Measurements from ENCODE around the gene FREM3. TPM values are rescaled to one million over a fixed set of nuclear protein-coding genes. Genes with fewer than 3 reads are reported as not detected.

The FREM3 gene
- total RNA-seq, 1 donor from 2014 or later, result not detected

DNA sequence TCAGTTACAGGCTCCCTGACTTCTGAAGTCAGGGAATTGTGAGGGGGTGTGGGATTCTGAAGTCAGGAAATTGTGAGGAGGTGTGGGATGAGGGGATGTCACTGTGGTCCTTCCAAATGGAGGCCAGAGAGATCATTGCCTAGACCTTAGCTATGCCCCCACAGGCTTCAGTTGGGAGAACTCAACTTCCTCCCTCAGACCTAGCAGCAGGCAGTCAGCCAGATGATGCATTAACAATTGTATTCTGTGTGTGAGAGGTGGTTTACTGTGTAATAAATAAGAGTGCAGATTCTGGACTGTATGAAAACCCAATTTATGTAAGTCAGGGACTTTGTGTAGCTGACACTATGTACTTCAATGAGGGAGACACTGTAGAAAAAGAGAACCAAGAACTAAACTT, 65.7 kb downstream of the FREM3 start:
- Mint-ChIP-seq H3K4me3 (no peak overlapping the region), H3K4me1 (no peaks in the 10 kb centered on the region), H3K27ac (ENCODE audit: unreplicated experiment) (no peak overlapping the region), H3K27me3 (ENCODE audit: low read depth) (peaks cover 51% of the 10 kb centered on the region), H3K36me3 (ENCODE audit: low read depth) (no peaks in the 10 kb centered on the region), H3K9me3 (no peaks in the 10 kb centered on the region)
- TF ChIP-seq, protein P1, sequence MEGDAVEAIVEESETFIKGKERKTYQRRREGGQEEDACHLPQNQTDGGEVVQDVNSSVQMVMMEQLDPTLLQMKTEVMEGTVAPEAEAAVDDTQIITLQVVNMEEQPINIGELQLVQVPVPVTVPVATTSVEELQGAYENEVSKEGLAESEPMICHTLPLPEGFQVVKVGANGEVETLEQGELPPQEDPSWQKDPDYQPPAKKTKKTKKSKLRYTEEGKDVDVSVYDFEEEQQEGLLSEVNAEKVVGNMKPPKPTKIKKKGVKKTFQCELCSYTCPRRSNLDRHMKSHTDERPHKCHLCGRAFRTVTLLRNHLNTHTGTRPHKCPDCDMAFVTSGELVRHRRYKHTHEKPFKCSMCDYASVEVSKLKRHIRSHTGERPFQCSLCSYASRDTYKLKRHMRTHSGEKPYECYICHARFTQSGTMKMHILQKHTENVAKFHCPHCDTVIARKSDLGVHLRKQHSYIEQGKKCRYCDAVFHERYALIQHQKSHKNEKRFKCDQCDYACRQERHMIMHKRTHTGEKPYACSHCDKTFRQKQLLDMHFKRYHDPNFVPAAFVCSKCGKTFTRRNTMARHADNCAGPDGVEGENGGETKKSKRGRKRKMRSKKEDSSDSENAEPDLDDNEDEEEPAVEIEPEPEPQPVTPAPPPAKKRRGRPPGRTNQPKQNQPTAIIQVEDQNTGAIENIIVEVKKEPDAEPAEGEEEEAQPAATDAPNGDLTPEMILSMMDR (conservative IDR thresholded peaks at IDR 0.05), result no peak
- DNase-seq (ENCODE audit: low read depth, low spot score), result no peak

DNA sequence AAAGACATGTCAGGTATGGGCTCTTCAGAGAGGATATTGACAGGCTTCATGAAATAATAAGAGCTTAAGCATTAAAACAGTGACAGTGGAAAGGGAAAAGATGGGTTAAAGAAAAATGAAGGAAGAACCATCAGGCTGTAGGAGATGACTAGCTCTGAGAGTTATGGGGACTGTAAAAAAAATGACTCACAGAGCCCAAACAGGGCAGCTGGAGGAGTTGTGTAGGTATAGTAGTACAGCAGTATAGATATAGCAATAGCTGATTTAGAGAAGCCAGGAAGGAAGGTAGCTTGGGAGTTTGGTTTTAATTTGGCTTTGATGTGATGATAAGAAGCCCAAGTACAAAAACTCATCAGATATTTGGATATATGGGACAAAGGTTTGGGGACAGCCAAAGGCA, 66.6 kb downstream of the FREM3 start:
- no peak overlapping the region for H3K4me3 Mint-ChIP-seq
- no peaks in the 10 kb centered on the region for H3K9me3 Mint-ChIP-seq
- TF ChIP-seq, protein P1 (conservative IDR thresholded peaks at IDR 0.05), result no peak
- no peak for DNase-seq (ENCODE audit: low read depth, low spot score)
- H3K36me3 Mint-ChIP-seq (ENCODE audit: low read depth), result no peaks in the 10 kb centered on the region
- H3K27ac Mint-ChIP-seq (ENCODE audit: unreplicated experiment), result no peak overlapping the region
- no peaks in the 10 kb centered on the region for H3K4me1 Mint-ChIP-seq
- H3K27me3 Mint-ChIP-seq (ENCODE audit: low read depth), result peaks cover 48% of the 10 kb centered on the region

DNA sequence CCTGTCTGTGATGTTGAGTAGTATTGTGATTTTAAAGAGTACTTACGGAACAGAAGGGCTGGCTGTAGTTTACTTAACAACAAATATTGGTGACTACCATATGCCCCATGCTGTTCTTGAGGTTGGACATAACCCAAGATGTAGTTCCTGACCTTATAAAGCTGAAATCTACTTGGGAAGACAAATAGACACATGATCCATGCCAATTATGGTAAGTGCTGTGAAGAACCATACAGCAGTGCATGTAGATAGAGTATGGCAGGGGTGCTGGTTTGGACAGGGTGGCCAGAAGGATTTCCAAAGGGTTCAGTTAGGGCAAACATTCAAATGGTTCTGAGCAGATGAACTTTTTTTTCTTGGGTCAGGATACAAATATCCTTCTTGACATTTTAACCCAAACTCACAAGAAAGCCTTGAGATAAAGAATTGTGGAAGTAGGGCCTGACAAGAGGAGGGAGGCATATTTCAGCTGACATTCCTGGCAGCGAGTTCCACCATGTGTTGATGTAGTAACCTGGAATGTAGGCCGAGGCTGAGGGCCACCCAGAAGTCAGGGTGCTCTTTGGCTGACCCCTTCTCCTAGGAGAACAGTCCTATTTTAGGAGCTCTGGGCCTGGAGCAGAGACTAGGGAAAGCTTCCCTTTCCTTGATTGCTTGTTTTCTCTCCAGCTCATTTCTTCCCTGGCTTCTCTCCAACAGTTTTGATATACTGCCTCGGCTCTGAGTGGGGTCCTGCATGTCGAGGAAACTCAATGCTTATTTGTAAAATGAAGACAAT, 74.2 kb downstream of the FREM3 start:
- no peak for DNase-seq (ENCODE audit: low read depth, low spot score)
- Mint-ChIP-seq H3K4me3 (no peak overlapping the region), H3K36me3 (ENCODE audit: low read depth) (no peaks in the 10 kb centered on the region), H3K27me3 (ENCODE audit: low read depth) (peaks cover 12% of the 10 kb centered on the region), H3K27ac (ENCODE audit: unreplicated experiment) (no peak overlapping the region), H3K4me1 (no peaks in the 10 kb centered on the region), H3K9me3 (peaks cover 4% of the 10 kb centered on the region)
- TF ChIP-seq, protein P1 (conservative IDR thresholded peaks at IDR 0.05), result no peak

DNA sequence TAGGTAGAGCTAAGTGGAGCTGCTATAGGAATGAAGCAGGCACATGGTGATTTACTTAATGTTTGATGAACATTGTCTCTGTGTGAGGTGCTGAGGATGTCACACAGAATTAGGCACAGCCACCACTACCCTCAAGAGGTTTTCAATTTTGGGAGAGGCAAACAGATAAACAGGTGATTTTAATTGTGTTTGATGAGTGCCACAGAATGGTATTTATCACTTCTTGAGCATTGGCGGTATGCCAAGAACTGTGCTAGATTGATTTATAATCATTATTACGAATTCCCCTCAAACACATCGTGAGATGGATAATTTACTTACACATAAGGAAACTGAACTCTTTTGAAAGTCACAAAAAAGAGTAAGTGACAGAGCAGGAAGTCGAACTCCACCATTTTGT, 74.8 kb downstream of the FREM3 start:
- H3K27me3 Mint-ChIP-seq (ENCODE audit: low read depth), result peaks cover 12% of the 10 kb centered on the region
- DNase-seq (ENCODE audit: low read depth, low spot score), result no peak
- H3K36me3 Mint-ChIP-seq (ENCODE audit: low read depth), result no peaks in the 10 kb centered on the region
- H3K27ac Mint-ChIP-seq (ENCODE audit: unreplicated experiment), result no peak overlapping the region
- H3K9me3 Mint-ChIP-seq, result peaks cover 4% of the 10 kb centered on the region
- no peak overlapping the region for H3K4me3 Mint-ChIP-seq
- TF ChIP-seq, protein P1 (conservative IDR thresholded peaks at IDR 0.05), result no peak
- H3K4me1 Mint-ChIP-seq, result no peaks in the 10 kb centered on the region

DNA sequence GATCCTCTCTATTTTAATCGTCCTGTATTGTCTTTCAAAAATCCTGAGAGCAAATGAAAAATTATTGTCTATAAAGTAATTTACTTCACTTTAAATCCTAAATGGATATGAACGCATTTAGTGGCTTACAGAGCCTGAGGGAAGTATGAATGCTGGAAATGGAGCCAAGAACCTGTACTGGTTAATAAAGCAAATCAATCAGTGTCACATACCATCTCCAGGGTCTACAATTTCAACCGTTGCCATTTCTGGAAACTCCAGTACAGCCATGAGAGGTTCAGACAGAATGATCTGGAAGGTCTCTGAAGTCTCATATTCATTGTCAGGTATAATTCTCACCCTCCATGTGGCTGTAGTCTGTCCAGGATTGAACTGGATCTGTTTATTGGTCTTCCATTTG, 76.6 kb downstream of the FREM3 start:
- Mint-ChIP-seq H3K27ac (ENCODE audit: unreplicated experiment) (no peak overlapping the region), H3K27me3 (ENCODE audit: low read depth) (peaks cover 11% of the 10 kb centered on the region), H3K4me1 (no peaks in the 10 kb centered on the region), H3K4me3 (no peak overlapping the region), H3K9me3 (peaks cover 4% of the 10 kb centered on the region), H3K36me3 (ENCODE audit: low read depth) (no peaks in the 10 kb centered on the region)
- TF ChIP-seq, protein P1 (conservative IDR thresholded peaks at IDR 0.05), result no peak
- DNase-seq (ENCODE audit: low read depth, low spot score), result no peak

Measured in neural crest cell (in vitro differentiated cells).